T-helper 2 cell (primary cell): ENCODE results near the gene HOXA5.
A peak's percentile ranks its signal among the peaks of the same experiment; 100 is the strongest.

Experiments
- DNase-seq, 5 experiments: peaks; one replicate each; pipeline versions ENCODE4 v3.0.0 to v3.0.0-alpha.2; 2012 to 2022

The HOXA5 gene

GRCh38 chr7:27158436-27159265 lies 15.2 kb upstream of the HOXA5 start:
- DNase-seq, result no peak

DNA sequence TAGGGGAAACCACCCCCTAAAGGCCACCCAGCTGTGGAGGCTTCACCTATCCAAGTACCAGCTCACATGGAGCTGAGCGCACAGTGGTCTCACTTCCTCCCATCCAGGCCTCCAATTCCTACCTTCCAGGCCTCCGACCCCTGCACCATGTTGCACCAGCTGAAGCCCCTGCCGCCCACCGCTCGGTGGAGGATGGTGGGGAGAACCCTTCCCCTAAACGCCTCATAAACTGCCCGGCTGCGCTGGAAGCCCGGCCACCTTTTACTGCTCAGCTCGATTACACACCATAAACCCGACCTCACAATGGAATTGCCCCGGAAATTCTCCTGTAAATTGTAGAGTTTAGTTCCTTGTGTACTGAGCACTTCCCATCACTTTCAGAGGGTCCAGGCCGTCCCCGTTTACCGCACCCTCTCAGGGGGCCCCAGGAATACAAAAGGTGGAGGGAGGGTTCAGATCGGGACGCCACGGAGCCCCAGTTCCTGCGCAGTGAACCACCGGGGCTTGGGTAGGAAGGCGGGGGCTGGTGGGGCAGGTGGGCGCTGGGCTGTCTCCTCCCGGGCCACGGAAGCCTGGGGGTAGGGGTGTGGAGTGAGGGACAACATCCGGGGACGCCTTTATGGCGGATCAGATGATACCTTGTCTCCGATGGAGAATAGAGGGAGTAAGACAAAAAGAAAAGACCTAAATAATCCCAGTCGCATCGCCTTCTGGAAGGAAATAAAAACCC lies 14.4 kb upstream of the HOXA5 start:
- no peak for DNase-seq

DNA sequence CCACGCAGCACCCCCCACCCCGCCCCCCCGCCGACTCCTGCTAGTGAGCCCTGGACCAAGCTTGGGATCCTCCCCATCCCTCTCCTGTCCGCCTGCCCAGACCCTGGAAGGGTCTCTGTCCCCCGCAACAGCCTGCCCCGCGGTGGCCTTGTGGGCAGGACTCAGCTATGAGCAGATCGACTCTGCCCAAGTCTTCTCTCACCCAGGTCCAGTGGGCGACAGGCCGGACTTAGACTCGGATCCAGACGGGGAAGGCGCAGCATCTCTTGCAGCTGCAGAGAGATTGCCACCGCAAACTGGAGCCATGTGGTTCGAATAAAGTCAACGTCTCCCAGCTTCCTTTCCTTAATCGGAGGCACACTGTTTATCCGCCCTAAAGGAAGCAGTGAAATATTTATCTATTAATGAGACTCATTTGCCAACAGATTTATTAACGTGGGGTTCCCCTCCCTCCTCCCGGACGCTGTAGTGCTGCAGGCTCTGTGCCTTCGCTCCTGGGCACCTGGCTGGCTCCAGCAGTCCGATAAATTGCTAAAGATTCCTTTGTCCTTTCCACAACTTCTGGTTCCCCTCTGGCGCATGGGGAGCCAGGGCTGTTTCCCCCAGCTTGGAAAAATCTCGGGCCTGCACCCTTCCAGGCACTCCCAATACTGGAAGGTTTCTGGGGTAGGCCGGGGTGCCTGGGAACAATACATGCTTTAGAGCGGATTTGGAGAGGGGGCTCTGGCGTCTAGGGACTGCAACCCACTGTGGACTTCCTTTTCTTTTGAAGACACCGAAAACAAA lies 13.6 kb upstream of the HOXA5 start:
- DNase-seq, result no peak

DNA sequence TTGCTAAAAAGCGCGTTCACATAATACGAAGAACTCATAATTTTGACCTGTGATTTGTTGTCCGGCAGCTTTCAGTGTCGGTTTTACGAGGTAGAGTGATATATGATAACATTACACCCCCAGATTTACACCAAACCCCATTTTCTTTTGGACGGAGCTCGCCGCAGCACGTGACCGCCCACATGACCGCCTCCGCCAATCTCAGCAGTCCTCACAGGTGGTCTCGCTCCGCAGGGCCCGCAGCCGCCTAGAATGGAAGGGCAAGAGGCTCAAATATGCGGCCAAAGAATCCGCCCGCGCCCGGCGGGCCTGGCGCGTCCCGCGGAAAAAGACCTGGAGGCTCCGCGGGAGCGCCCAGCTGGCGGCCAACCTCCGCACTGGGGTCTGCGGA lies 13.0 kb upstream of the HOXA5 start, which contains the start of gene HOXA7:
TSS of gene HOXA7 (minus strand) at position 168 of the 391 bp plus-strand sequence. CDS start at position 38, 130 bp downstream.
- no peak for DNase-seq

DNA sequence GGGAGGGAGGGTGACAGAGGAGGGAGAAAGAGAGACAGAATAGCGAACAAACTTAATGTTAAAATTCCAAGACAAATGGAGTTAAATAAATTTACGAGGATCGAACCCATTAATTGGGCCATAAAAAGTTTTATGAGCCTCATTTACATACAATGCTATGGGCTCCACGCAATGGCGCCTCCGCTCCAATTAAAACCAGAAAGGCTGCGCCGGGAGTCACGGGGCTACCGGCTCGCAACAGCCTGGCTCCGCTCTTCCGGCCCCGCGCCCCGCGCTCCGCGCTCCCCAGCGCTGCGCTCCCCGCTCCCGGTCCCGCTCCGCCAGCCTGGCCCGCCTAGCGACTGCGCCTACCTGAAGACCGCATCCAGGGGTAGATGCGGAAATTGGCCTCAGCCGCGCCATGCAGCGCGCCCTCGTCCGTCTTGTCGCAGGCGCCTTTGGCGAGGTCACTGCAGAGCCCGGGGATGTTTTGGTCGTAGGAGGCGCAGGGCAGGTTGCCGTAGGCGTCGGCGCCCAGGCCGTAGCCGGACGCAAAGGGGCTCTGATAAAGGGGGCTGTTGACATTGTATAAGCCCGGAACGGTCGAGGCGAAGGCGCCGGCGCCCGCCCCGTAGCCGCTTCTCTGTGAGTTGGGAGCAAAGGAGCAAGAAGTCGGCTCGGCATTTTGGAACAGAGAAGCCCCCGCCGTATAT lies 12.5 kb upstream of the HOXA5 start:
- no peak for DNase-seq

DNA sequence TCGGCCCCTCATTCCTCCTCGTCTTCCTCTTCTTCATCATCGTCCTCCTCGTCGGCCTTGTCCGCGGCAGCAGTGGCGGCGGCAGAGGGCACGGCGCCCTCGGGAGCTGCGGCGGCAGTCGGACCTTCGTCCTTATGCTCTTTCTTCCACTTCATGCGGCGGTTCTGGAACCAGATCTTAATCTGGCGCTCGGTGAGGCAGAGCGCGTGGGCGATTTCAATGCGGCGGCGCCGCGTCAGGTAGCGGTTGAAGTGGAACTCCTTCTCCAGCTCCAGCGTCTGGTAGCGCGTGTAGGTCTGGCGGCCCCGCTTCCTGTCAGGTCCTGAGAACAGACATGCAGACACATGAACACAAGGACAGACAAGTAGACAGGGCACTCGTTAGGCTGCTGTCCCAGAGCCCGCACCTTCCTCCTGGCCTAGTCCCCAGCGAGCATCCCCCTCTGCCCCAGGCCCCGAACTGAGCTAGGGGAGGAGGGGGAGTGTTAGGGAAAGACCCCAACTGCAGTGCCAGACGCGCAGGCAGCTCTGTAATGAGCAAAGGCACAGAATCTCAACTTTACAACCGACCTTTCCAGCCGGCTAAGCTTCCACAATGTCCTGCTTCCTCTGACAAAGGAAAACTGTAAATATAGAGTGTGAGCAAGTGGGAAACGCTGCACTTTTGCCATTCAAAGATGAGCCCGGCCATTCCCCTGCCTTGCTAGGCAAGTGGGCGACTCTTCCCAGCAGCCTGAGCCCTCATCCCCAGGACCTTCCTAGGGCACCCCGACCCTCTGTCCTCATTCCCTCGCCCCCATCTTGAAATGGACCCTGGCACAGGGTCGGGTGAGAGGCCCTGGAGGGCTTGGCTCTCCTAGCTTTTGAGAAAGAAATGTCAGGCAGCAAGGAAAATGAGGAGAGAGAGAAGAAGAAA lies 11.7 kb upstream of the HOXA5 start:
- peak in 1 of 5 experiments; percentile 40 for DNase-seq

- no peak for DNase-seq
Measured at GRCh38 chr7:27154369-27154768, 10.9 kb upstream of the HOXA5 start.

GRCh38 chr7:27153526-27153925 lies 10.0 kb upstream of the HOXA5 start:
- DNase-seq, result no peak

- no peak for DNase-seq
Measured at GRCh38 chr7:27152816-27153442, 9.4 kb upstream of the HOXA5 start.

GRCh38 chr7:27151931-27152815 lies 8.7 kb upstream of the HOXA5 start, which contains the start of gene HOXA3:
Gene HOXA3 (minus strand): TSS chr7:27152583. CDS start chr7:27110640, 41,943 bp downstream.
- DNase-seq, result no peak

- no peak for DNase-seq
Measured at GRCh38 chr7:27151341-27151930, 8.0 kb upstream of the HOXA5 start.

DNA sequence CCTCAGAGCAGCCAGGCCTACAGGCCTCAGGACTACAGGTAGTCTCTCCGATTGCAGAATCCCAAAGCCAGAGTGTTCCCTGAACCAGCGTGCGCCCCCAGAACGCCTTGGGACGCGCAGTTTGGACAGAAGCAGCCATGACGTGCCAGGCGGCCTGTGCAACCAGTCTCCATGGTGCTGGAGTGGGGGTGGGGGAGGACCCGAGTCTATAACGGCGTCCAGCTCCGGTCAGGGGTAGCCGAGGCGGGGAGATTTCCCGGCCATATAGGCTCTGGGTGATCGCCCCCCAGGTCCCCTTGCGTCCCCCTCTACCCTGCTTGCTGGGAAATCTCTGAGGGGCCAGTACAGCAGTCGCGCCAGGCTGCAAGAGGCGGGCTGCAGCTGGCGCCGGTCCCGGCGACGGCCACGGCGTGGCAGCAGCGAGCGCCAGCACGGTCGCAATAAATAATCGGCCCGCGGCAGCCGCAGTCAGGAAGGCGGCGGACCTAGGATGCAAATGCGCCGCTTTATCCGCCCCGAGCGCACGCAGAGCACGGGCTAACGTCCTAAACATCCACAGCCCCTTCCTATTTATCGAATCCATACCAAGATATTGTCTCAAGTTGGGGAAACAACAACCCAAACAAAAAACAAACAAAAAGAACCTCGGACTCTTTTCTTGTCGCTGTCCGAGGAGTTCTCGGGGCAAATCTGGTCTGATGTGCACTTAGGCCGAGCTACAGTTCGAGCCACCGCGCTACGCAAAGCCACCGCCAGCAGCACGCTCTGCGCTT lies 7.3 kb upstream of the HOXA5 start:
- DNase-seq, result peak in 3 of 5 experiments; percentile 46 to 75 (median 55)

DNA sequence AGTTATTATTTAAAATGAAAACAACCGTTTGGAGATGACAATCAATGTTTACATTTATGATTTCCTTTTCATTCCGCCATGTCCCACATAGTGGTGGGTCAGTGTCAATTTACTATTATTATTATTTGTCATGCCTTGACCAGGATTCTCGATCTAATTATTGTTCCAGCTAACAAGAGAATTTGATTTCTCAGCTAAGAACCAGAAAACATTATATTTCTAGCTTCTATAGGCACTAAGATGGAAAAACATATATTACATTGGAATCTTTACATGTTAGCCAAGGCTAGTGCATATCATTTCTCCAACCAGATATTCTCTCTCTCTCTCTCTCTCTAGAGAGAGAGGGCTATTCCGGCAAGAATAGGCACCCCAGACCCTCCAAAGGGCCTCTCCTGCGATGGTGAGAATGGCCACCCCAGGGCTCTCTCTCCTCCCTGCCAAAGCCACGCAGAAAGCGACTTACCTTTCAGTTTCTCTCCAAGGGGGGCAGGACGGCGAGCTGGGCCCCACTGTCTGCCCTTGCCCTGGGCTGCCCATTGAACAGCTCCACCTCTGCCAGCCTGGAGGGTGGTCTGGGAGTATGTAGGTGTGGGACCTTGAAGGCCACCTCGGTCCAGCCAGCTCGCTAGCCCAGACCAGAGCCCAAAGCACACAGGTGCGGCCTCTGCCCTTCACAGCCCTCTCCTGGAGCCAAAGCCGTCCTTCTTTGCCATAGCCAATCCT lies 6.5 kb upstream of the HOXA5 start:
- no peak for DNase-seq

DNA sequence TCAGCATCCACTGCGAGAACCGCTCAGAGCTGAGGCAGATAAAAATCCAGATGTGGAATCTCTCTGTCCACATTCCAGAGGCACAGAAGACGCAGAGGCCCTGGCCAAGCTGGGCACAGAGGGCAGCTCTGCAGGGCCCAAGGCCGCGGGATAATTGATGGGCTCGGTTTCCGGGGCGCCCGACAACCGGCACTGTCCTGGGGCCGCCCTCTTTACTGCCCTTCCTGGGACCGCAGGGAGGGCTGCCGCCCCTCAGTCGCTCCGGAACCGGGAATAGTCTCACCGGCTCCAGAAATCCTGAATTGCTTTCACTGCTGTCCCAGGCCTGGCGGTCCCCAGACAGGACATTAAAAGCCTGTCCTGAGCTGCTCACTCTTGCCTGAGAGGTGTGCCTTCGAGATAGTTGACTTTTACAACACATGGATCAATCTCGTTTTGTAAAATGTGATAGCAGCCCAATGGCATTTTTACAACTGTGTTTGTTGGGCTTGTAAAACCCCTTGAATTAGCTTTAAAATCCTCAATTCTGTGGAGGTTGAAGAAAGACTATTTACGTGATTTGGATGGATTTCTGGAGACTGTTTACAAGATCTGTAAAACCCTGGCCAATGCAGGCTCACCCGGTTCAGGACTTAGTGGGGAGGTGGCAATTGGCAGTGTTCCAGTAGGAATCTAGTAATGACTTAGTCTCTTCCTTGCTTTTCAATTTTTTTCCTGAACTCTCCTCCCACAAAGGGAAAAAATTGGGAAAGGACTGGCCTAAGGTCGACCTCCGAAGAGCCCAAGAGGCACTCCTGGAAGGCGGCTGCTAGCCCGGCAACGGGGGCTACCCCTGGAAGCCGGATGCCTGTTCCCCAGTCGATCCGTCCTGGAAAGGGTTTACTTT lies 5.5 kb upstream of the HOXA5 start:
- no peak for DNase-seq

DNA sequence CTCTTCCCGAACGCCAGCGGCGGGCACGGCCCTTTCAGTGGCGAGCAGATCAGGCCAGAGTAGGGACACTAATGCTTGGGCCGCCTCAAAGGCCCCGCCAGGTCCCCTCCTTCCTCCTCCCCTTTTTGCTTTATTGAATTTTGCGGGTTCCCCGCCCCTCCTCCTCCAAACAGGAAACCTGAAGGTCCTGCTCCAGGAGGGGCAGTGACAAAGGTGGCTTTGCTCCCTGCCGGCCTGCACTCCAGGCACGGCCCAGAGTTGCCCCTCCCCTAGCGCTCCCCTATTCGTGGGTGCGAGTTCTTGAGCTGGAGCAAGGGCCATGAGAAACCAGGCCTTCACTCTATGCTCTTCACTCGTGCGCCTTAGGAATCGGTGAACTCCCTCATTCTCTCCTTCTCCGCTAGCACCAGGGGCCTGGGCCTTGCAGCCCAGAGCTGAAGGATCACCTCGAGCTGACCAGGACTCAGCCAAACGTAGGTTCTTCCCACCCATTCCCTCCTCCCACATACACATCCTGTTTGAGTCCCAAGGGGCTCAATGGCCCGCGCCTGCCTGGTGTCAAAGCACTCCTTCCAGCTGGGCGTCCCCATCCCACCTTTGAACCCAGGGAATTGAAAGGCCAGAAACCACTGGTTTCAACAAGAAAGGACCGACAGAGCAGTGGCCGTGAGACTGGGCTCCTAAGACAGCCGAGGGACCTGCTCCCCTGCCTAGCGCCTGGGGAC lies 4.7 kb upstream of the HOXA5 start:
- no peak for DNase-seq
